NCI-H146 treated with DMSO at 0.1 percent for 48 hours (cell line): ENCODE results near the gene HIBADH.

ENCODE experiments used
- DNase-seq: peaks from one replicate; lab custom pipeline; 2025; ENCODE audit not compliant: unreplicated experiment; lab: John Stamatoyannopoulos, UW

The HIBADH gene

GRCh38 chr7:27662490-27663205 is at the start of gene HIBADH:
HIBADH (minus strand) TSS chr7:27662883; CDS start chr7:27662788, 95 bp downstream.
- peak; percentile 97 for DNase-seq

GRCh38 chr7:27712217-27712616 is 49.5 kb upstream of the HIBADH start:
- no peak for DNase-seq

- no peak for DNase-seq
Observed at GRCh38 chr7:27709137-27710075, 46.7 kb upstream of the HIBADH start.

GRCh38 chr7:27708485-27708884 is 45.8 kb upstream of the HIBADH start:
- no peak for DNase-seq

GRCh38 chr7:27705200-27705594 is 42.5 kb upstream of the HIBADH start:
- DNase-seq: no peak

- no peak for DNase-seq
Observed at GRCh38 chr7:27704422-27705199, 41.9 kb upstream of the HIBADH start.

GRCh38 chr7:27703181-27703580 is 40.5 kb upstream of the HIBADH start:
- no peak for DNase-seq

- DNase-seq: no peak
Observed at GRCh38 chr7:27700501-27700900, 37.8 kb upstream of the HIBADH start.

- no peak for DNase-seq
Observed at GRCh38 chr7:27699751-27700150, 37.1 kb upstream of the HIBADH start.

GRCh38 chr7:27697861-27698430 is 35.3 kb upstream of the HIBADH start:
- no peak for DNase-seq

- no peak for DNase-seq
Observed at GRCh38 chr7:27695096-27695495, 32.4 kb upstream of the HIBADH start.

- DNase-seq: no peak
Observed at GRCh38 chr7:27693794-27694193, 31.1 kb upstream of the HIBADH start.

GRCh38 chr7:27690649-27691048 is 28.0 kb upstream of the HIBADH start:
- DNase-seq: no peak

GRCh38 chr7:27689591-27690164 is 27.0 kb upstream of the HIBADH start:
- DNase-seq: no peak

- no peak for DNase-seq
Observed at GRCh38 chr7:27689150-27689549, 26.5 kb upstream of the HIBADH start.

- DNase-seq: no peak
Observed at GRCh38 chr7:27688646-27689045, 26.0 kb upstream of the HIBADH start.

- no peak for DNase-seq
Observed at GRCh38 chr7:27688056-27688455, 25.4 kb upstream of the HIBADH start.

GRCh38 chr7:27686315-27686714 is 23.6 kb upstream of the HIBADH start:
- no peak for DNase-seq

- DNase-seq: no peak
Observed at GRCh38 chr7:27685893-27686292, 23.2 kb upstream of the HIBADH start.

GRCh38 chr7:27685209-27685608 is 22.5 kb upstream of the HIBADH start:
- DNase-seq: no peak

- no peak for DNase-seq
Observed at GRCh38 chr7:27684491-27684890, 21.8 kb upstream of the HIBADH start.
